ENCODE data around the gene GNAO1.

- no peak for TF ChIP-seq GATA2 (IDR thresholded peaks at IDR 0.05; ENCODE audit: low read depth, low read length)
- no peak for TF ChIP-seq GATA3 (IDR thresholded peaks at IDR 0.05; ENCODE audit: low read depth, low read length)
These were observed 7.9 kb downstream of the GNAO1 start for GRCh38 chr16:56199164-56199563.
